Sigmoid colon (tissue), 3 donors: ENCODE results near the gene EPN2.

Source experiments
- POLR2A ChIP-seq, 2 donors: fragments of 450-650 bp; IDR thresholded peaks; one replicate each; pipeline ENCODE4 v1.6.1; 2016; ENCODE audit warnings: antibody characterized with exemption in 2 of 2, mild to moderate bottlenecking in 2 of 2, moderate library complexity in 2 of 2
- TF ChIP-seq, protein P1 (sequence below), 4 experiments: fragments of 450-650 bp in 3 of 4; fragments of 200-600 bp in 1 of 4; IDR thresholded peaks; one replicate each; pipeline ENCODE4 v1.5.1; 2016 to 2019; ENCODE audit warnings: antibody characterized with exemption in 4 of 4, mild to moderate bottlenecking in 3 of 4, moderate library complexity in 2 of 4

DNA sequence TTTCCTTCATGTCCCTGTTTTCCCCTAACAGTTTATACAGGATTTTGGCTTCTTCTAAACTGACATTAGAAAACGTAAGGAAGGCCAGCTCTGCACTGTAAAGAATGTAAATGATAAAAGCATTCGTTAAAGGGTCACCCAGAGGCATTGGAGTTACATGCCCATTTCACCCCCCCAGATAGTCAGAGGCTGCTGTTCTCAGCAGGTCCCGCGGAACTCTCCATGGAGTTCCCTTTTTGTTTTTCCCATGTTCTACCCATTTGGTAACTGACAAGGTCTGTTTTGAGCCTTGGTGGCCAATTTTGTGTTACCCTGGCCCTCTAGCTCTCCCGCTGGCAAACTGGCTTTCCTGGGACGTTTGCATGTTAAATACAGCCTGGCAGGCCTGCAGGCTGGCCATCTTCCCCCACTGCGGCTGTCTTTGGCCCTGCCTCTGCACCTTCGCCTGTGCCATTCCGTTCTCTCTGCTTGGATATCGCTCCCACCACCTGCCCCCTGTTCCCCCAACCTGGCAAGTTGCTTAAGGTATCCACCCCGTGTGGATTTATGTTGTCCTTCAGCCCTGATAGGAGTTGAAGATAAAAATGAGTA is 49.7 kb downstream of the EPN2 start:
- TF ChIP-seq, protein P1, sequence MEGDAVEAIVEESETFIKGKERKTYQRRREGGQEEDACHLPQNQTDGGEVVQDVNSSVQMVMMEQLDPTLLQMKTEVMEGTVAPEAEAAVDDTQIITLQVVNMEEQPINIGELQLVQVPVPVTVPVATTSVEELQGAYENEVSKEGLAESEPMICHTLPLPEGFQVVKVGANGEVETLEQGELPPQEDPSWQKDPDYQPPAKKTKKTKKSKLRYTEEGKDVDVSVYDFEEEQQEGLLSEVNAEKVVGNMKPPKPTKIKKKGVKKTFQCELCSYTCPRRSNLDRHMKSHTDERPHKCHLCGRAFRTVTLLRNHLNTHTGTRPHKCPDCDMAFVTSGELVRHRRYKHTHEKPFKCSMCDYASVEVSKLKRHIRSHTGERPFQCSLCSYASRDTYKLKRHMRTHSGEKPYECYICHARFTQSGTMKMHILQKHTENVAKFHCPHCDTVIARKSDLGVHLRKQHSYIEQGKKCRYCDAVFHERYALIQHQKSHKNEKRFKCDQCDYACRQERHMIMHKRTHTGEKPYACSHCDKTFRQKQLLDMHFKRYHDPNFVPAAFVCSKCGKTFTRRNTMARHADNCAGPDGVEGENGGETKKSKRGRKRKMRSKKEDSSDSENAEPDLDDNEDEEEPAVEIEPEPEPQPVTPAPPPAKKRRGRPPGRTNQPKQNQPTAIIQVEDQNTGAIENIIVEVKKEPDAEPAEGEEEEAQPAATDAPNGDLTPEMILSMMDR (IDR thresholded peaks at IDR 0.05) = no peak
- TF ChIP-seq POLR2A (IDR thresholded peaks at IDR 0.05) = no peak
